HG03175 (cell line): ENCODE measurements around the gene SFTPA2.
A peak's percentile ranks its signal among the peaks of the same experiment; 100 is the strongest.
"Not testable (repeated sequence)": the region's sequence is repeated elsewhere in the genome, so short reads cannot be mapped to it uniquely, and the experiment has no call there.

Experiments
- ATAC-seq: cut with Tn5 transposase; IDR thresholded peaks from one replicate; pipeline ENCODE4 v1.9.1; 2021; ENCODE audit warnings: mild to moderate bottlenecking, moderate library complexity; ENCODE audit not compliant: unreplicated experiment

The SFTPA2 gene

GRCh38 chr10:79560160-79560709 is at the start of gene SFTPA2:
SFTPA2 (minus strand) TSS chr10:79560407; CDS start chr10:79559483, 924 bp downstream.
- no peak for ATAC-seq

GRCh38 chr10:79608505-79609375 is 48.5 kb upstream of the SFTPA2 start:
- no peak for ATAC-seq

GRCh38 chr10:79605308-79605707 is 45.1 kb upstream of the SFTPA2 start:
- ATAC-seq: no peak

GRCh38 chr10:79604294-79604693 is 44.1 kb upstream of the SFTPA2 start:
- no peak for ATAC-seq

GRCh38 chr10:79602953-79603352 is 42.7 kb upstream of the SFTPA2 start:
- no peak for ATAC-seq

GRCh38 chr10:79601939-79602338 is 41.7 kb upstream of the SFTPA2 start:
- ATAC-seq: no peak

GRCh38 chr10:79599644-79600043 is 39.4 kb upstream of the SFTPA2 start:
- ATAC-seq: not testable (repeated sequence)

GRCh38 chr10:79595510-79595909 is 35.3 kb upstream of the SFTPA2 start:
- no peak for ATAC-seq

GRCh38 chr10:79594565-79594964 is 34.4 kb upstream of the SFTPA2 start:
- not testable (repeated sequence) for ATAC-seq

- no peak for ATAC-seq
Measured at GRCh38 chr10:79593377-79593776, 33.2 kb upstream of the SFTPA2 start.

- no peak for ATAC-seq
Measured at GRCh38 chr10:79588800-79589199, 28.6 kb upstream of the SFTPA2 start.

- no peak for ATAC-seq
Measured at GRCh38 chr10:79586933-79587332, 26.7 kb upstream of the SFTPA2 start.

GRCh38 chr10:79585870-79586527 is 25.8 kb upstream of the SFTPA2 start:
- no peak for ATAC-seq

- ATAC-seq: no peak
Measured at GRCh38 chr10:79583488-79584024, 23.3 kb upstream of the SFTPA2 start.

GRCh38 chr10:79582954-79583353 is 22.7 kb upstream of the SFTPA2 start:
- ATAC-seq: not testable (repeated sequence)

GRCh38 chr10:79582096-79582495 is 21.9 kb upstream of the SFTPA2 start:
- ATAC-seq: no peak

- ATAC-seq: no peak
Measured at GRCh38 chr10:79581044-79581443, 20.8 kb upstream of the SFTPA2 start.

- ATAC-seq: no peak
Measured at GRCh38 chr10:79579361-79579760, 19.2 kb upstream of the SFTPA2 start.

- not testable (repeated sequence) for ATAC-seq
Measured at GRCh38 chr10:79570624-79571023, 10.4 kb upstream of the SFTPA2 start.

- ATAC-seq: no peak
Measured at GRCh38 chr10:79563426-79563825, 3.2 kb upstream of the SFTPA2 start.

GRCh38 chr10:79562135-79562756 is 2.0 kb upstream of the SFTPA2 start:
- ATAC-seq: peak; percentile 88
